ENCODE data around the gene STK24. TPM values are rescaled to one million over a fixed set of nuclear protein-coding genes. Genes with fewer than 3 reads are reported as not detected.

Gene STK24
- total RNA-seq, 2 donors from 2014 or later: 212 to 231 TPM

GRCh38 chr13:98411617-98412265, 165.2 kb downstream of the STK24 start:
- H3K9me3 Mint-ChIP-seq: peaks cover under 1% of the 10 kb centered on the region
- no peaks in the 10 kb centered on the region for H3K36me3 Mint-ChIP-seq (ENCODE audit: low read depth)
- H3K4me3 Mint-ChIP-seq: peak overlapping the region; percentile 62
- H3K4me1 Mint-ChIP-seq: peaks cover 6% of the 10 kb centered on the region
- H3K27ac Mint-ChIP-seq: no peak overlapping the region
- peaks cover 23% of the 10 kb centered on the region for H3K27me3 Mint-ChIP-seq
- ATAC-seq (replicated peaks): no peak

- no peaks in the 10 kb centered on the region for H3K36me3 Mint-ChIP-seq (ENCODE audit: low read depth)
These were observed 165.9 kb downstream of the STK24 start for GRCh38 chr13:98411013-98411412.

GRCh38 chr13:98410612-98411011, 166.3 kb downstream of the STK24 start:
- ATAC-seq (replicated peaks): no peak
- H3K4me3 Mint-ChIP-seq: no peak overlapping the region
- peaks cover 23% of the 10 kb centered on the region for H3K27me3 Mint-ChIP-seq
- H3K4me1 Mint-ChIP-seq: peaks cover 6% of the 10 kb centered on the region
- no peak overlapping the region for H3K27ac Mint-ChIP-seq
- H3K36me3 Mint-ChIP-seq (ENCODE audit: low read depth): no peaks in the 10 kb centered on the region
- no peaks in the 10 kb centered on the region for H3K9me3 Mint-ChIP-seq

More at GRCh38 chr13:98411013-98411412, 165.9 kb downstream of the STK24 start:
- Mint-ChIP-seq H3K27me3 (peaks cover 23% of the 10 kb centered on the region), H3K27ac (no peak overlapping the region), H3K9me3 (no peaks in the 10 kb centered on the region), H3K4me3 (peak overlapping the region; percentile 62), H3K4me1 (peaks cover 6% of the 10 kb centered on the region)
- no peak for ATAC-seq (replicated peaks)

- no peaks in the 10 kb centered on the region for H3K9me3 Mint-ChIP-seq
- no peak overlapping the region for H3K27ac Mint-ChIP-seq
- no peak for ATAC-seq (replicated peaks)
- H3K36me3 Mint-ChIP-seq (ENCODE audit: low read depth): no peaks in the 10 kb centered on the region
- H3K4me3 Mint-ChIP-seq: no peak overlapping the region
- peaks cover 22% of the 10 kb centered on the region for H3K27me3 Mint-ChIP-seq
- peaks cover 6% of the 10 kb centered on the region for H3K4me1 Mint-ChIP-seq
These were observed 167.6 kb downstream of the STK24 start for GRCh38 chr13:98409281-98409680.

GRCh38 chr13:98407575-98407974, 169.3 kb downstream of the STK24 start:
- H3K9me3 Mint-ChIP-seq: no peaks in the 10 kb centered on the region
- no peak overlapping the region for H3K4me3 Mint-ChIP-seq
- H3K36me3 Mint-ChIP-seq (ENCODE audit: low read depth): no peaks in the 10 kb centered on the region
- peaks cover 6% of the 10 kb centered on the region for H3K4me1 Mint-ChIP-seq
- ATAC-seq (replicated peaks): no peak
- H3K27me3 Mint-ChIP-seq: peaks cover 12% of the 10 kb centered on the region
- H3K27ac Mint-ChIP-seq: no peak overlapping the region

- no peak for ATAC-seq (replicated peaks)
- Mint-ChIP-seq H3K4me3 (no peak overlapping the region), H3K4me1 (peaks cover 4% of the 10 kb centered on the region), H3K36me3 (ENCODE audit: low read depth) (no peaks in the 10 kb centered on the region), H3K27ac (no peak overlapping the region), H3K27me3 (peaks cover 9% of the 10 kb centered on the region), H3K9me3 (no peaks in the 10 kb centered on the region)
These were observed 169.9 kb downstream of the STK24 start for GRCh38 chr13:98406971-98407370.

- Mint-ChIP-seq H3K36me3 (ENCODE audit: low read depth) (no peaks in the 10 kb centered on the region), H3K4me1 (no peaks in the 10 kb centered on the region), H3K27ac (no peak overlapping the region), H3K27me3 (peaks cover 6% of the 10 kb centered on the region), H3K4me3 (no peak overlapping the region), H3K9me3 (no peaks in the 10 kb centered on the region)
- ATAC-seq (replicated peaks): no peak
These were observed 170.5 kb downstream of the STK24 start for GRCh38 chr13:98406427-98406826.

GRCh38 chr13:98405690-98406344, 171.1 kb downstream of the STK24 start:
- Mint-ChIP-seq H3K27me3 (peaks cover 3% of the 10 kb centered on the region), H3K4me1 (no peaks in the 10 kb centered on the region), H3K4me3 (no peak overlapping the region), H3K36me3 (ENCODE audit: low read depth) (no peaks in the 10 kb centered on the region), H3K9me3 (no peaks in the 10 kb centered on the region), H3K27ac (no peak overlapping the region)
- ATAC-seq (replicated peaks): no peak

- Mint-ChIP-seq H3K4me3 (no peak overlapping the region), H3K4me1 (no peaks in the 10 kb centered on the region), H3K36me3 (ENCODE audit: low read depth) (no peaks in the 10 kb centered on the region), H3K27me3 (peaks cover 3% of the 10 kb centered on the region), H3K9me3 (no peaks in the 10 kb centered on the region), H3K27ac (no peak overlapping the region)
- ATAC-seq (replicated peaks): no peak
These were observed 171.8 kb downstream of the STK24 start for GRCh38 chr13:98405107-98405571.

- ATAC-seq (replicated peaks): no peak
- H3K36me3 Mint-ChIP-seq (ENCODE audit: low read depth): no peaks in the 10 kb centered on the region
- H3K4me1 Mint-ChIP-seq: no peaks in the 10 kb centered on the region
- H3K27me3 Mint-ChIP-seq: peaks cover 3% of the 10 kb centered on the region
- H3K27ac Mint-ChIP-seq: no peak overlapping the region
- H3K4me3 Mint-ChIP-seq: no peak overlapping the region
- no peaks in the 10 kb centered on the region for H3K9me3 Mint-ChIP-seq
These were observed 173.8 kb downstream of the STK24 start for GRCh38 chr13:98403076-98403475.

GRCh38 chr13:98401934-98402333, 175.0 kb downstream of the STK24 start:
- no peak overlapping the region for H3K4me3 Mint-ChIP-seq
- no peaks in the 10 kb centered on the region for H3K36me3 Mint-ChIP-seq (ENCODE audit: low read depth)
- no peak for ATAC-seq (replicated peaks)
- no peaks in the 10 kb centered on the region for H3K4me1 Mint-ChIP-seq
- H3K27ac Mint-ChIP-seq: no peak overlapping the region
- no peaks in the 10 kb centered on the region for H3K9me3 Mint-ChIP-seq
- H3K27me3 Mint-ChIP-seq: peaks cover 12% of the 10 kb centered on the region

- Mint-ChIP-seq H3K4me1 (no peaks in the 10 kb centered on the region), H3K9me3 (no peaks in the 10 kb centered on the region), H3K27me3 (peaks cover 9% of the 10 kb centered on the region), H3K4me3 (no peak overlapping the region), H3K27ac (no peak overlapping the region), H3K36me3 (ENCODE audit: low read depth) (no peaks in the 10 kb centered on the region)
- ATAC-seq (replicated peaks): no peak
These were observed 177.2 kb downstream of the STK24 start for GRCh38 chr13:98399756-98400155.

- Mint-ChIP-seq H3K4me1 (no peaks in the 10 kb centered on the region), H3K36me3 (ENCODE audit: low read depth) (no peaks in the 10 kb centered on the region), H3K4me3 (no peak overlapping the region), H3K27ac (no peak overlapping the region), H3K27me3 (peaks cover 9% of the 10 kb centered on the region), H3K9me3 (no peaks in the 10 kb centered on the region)
- no peak for ATAC-seq (replicated peaks)
These were observed 178.3 kb downstream of the STK24 start for GRCh38 chr13:98398581-98398980.

- Mint-ChIP-seq H3K4me1 (no peaks in the 10 kb centered on the region), H3K27ac (no peak overlapping the region), H3K9me3 (no peaks in the 10 kb centered on the region), H3K4me3 (no peak overlapping the region), H3K27me3 (peaks cover 9% of the 10 kb centered on the region), H3K36me3 (ENCODE audit: low read depth) (no peaks in the 10 kb centered on the region)
- no peak for ATAC-seq (replicated peaks)
These were observed 179.0 kb downstream of the STK24 start for GRCh38 chr13:98397861-98398260.

GRCh38 chr13:98397221-98397620, 179.7 kb downstream of the STK24 start:
- Mint-ChIP-seq H3K4me3 (no peak overlapping the region), H3K4me1 (no peaks in the 10 kb centered on the region), H3K36me3 (ENCODE audit: low read depth) (no peaks in the 10 kb centered on the region), H3K27ac (no peak overlapping the region), H3K9me3 (no peaks in the 10 kb centered on the region), H3K27me3 (peaks cover 9% of the 10 kb centered on the region)
- ATAC-seq (replicated peaks): no peak

All from activated T-helper 17 cell treated with anti-CD3 and anti-CD28 coated beads, Interleukin-2, amount 50 U/mL, for 72 hours (primary cell).